Fibroblast of the aortic adventitia (primary cell): ENCODE data around the gene MAN1C1. TPM values are rescaled to one million over a fixed set of nuclear protein-coding genes. Genes with fewer than 3 reads are reported as not detected.

ENCODE experiments used
- DNase-seq: peaks from one replicate; pipeline ENCODE4 v3.0.0-alpha.2; 2010; ENCODE audit warnings: low read depth
- H3K4me3 ChIP-seq: 2 replicates; pipeline ENCODE4 v1.5.1; 2011; ENCODE audit warnings: low read depth, mild to moderate bottlenecking, control low read depth, low read length, moderate library complexity
- CTCF ChIP-seq: IDR thresholded peaks from 2 replicates; pipeline ENCODE4 v1.5.1; 2011; ENCODE audit warnings: mild to moderate bottlenecking, low read length, control low read depth, inconsistent platforms; ENCODE audit not compliant: insufficient read depth
- total RNA-seq: library from RNA; depleted of rRNA; stranded (reverse); fragments of >200 nt; gene quantifications from 2 replicates; pipeline ENCODE4 v1.2.3, GENCODE V29; 2012; ENCODE audit warnings: low replicate concordance

Gene MAN1C1
- total RNA-seq, 1 donor, result 6.6 TPM

GRCh38 chr1:25711555-25712298 lies 95.1 kb downstream of the MAN1C1 start:
- no peak overlapping the region for H3K4me3 ChIP-seq
- DNase-seq, result no peak
- no peak for TF ChIP-seq CTCF

GRCh38 chr1:25712299-25712970 lies 95.8 kb downstream of the MAN1C1 start:
- no peak for TF ChIP-seq CTCF
- no peak overlapping the region for H3K4me3 ChIP-seq
- no peak for DNase-seq

GRCh38 chr1:25713961-25714360 lies 97.4 kb downstream of the MAN1C1 start:
- no peak for TF ChIP-seq CTCF
- H3K4me3 ChIP-seq, result no peak overlapping the region
- DNase-seq, result no peak

- DNase-seq, result no peak
- H3K4me3 ChIP-seq, result no peak overlapping the region
- TF ChIP-seq CTCF, result no peak
These were observed 97.9 kb downstream of the MAN1C1 start for GRCh38 chr1:25714372-25714931.

GRCh38 chr1:25715888-25716287 lies 99.3 kb downstream of the MAN1C1 start:
- H3K4me3 ChIP-seq, result no peak overlapping the region
- no peak for DNase-seq
- TF ChIP-seq CTCF, result no peak

GRCh38 chr1:25716320-25716719 lies 99.7 kb downstream of the MAN1C1 start:
- DNase-seq, result no peak
- H3K4me3 ChIP-seq, result no peak overlapping the region
- TF ChIP-seq CTCF, result no peak
